Stimulated activated CD8-positive, alpha-beta memory T cell treated with anti-CD3 and anti-CD28 coated beads, Interleukin-4, amount 100 ng/mL, for 48 hours (primary cell): ENCODE results near the gene NBAS.
"Not testable (repeated sequence)": the region's sequence is repeated elsewhere in the genome, so short reads cannot be mapped to it uniquely, and the experiment has no call there.

Experiments used
- DNase-seq: peaks from one replicate; pipeline ENCODE4 v3.0.0-alpha.2; 2020

NBAS gene

GRCh38 chr2:15520346-15520745 lies 40.8 kb downstream of the NBAS start:
- DNase-seq, result no peak

GRCh38 chr2:15518759-15519158 lies 42.4 kb downstream of the NBAS start:
- DNase-seq, result not testable (repeated sequence)

GRCh38 chr2:15517793-15518192 lies 43.3 kb downstream of the NBAS start:
- DNase-seq, result no peak

GRCh38 chr2:15511686-15512085 lies 49.4 kb downstream of the NBAS start:
- DNase-seq, result no peak

GRCh38 chr2:15510552-15510951 lies 50.6 kb downstream of the NBAS start:
- no peak for DNase-seq

- no peak for DNase-seq
Observed at GRCh38 chr2:15510131-15510530, 51.0 kb downstream of the NBAS start.

- no peak for DNase-seq
Observed at GRCh38 chr2:15507697-15508096, 53.4 kb downstream of the NBAS start.

- no peak for DNase-seq
Observed at GRCh38 chr2:15507061-15507460, 54.1 kb downstream of the NBAS start.

GRCh38 chr2:15506229-15506819 lies 54.8 kb downstream of the NBAS start:
- DNase-seq, result no peak

GRCh38 chr2:15504882-15505663 lies 56.1 kb downstream of the NBAS start:
- no peak for DNase-seq

- not testable (repeated sequence) for DNase-seq
Observed at GRCh38 chr2:15499251-15499650, 61.9 kb downstream of the NBAS start.

GRCh38 chr2:15498554-15498953 lies 62.6 kb downstream of the NBAS start:
- DNase-seq, result no peak

- no peak for DNase-seq
Observed at GRCh38 chr2:15494877-15495276, 66.3 kb downstream of the NBAS start.

GRCh38 chr2:15492773-15493325 lies 68.3 kb downstream of the NBAS start:
- no peak for DNase-seq

- DNase-seq, result no peak
Observed at GRCh38 chr2:15486770-15487169, 74.4 kb downstream of the NBAS start.

- DNase-seq, result no peak
Observed at GRCh38 chr2:15485949-15486348, 75.2 kb downstream of the NBAS start.

- no peak for DNase-seq
Observed at GRCh38 chr2:15481000-15481399, 80.1 kb downstream of the NBAS start.

- no peak for DNase-seq
Observed at GRCh38 chr2:15480552-15480951, 80.6 kb downstream of the NBAS start.

- DNase-seq, result no peak
Observed at GRCh38 chr2:15472876-15473275, 88.3 kb downstream of the NBAS start.

- DNase-seq, result no peak
Observed at GRCh38 chr2:15472133-15472532, 89.0 kb downstream of the NBAS start.

- DNase-seq, result no peak
Observed at GRCh38 chr2:15471606-15472005, 89.5 kb downstream of the NBAS start.

GRCh38 chr2:15460112-15460620 lies 101.0 kb downstream of the NBAS start:
- no peak for DNase-seq

- no peak for DNase-seq
Observed at GRCh38 chr2:15458277-15458676, 102.9 kb downstream of the NBAS start.

- DNase-seq, result no peak
Observed at GRCh38 chr2:15457868-15458267, 103.3 kb downstream of the NBAS start.
